GM23338 (cell line): Measurements from ENCODE around the gene ODAD4. TPM values are rescaled to one million over a fixed set of nuclear protein-coding genes. Genes with fewer than 3 reads are reported as not detected.

Experiments
- ATAC-seq: fragments of 200-7000 bp; cut with Tn5 transposase; 3 replicates; pipeline ENCODE4 v1.9.1; 2020
- DNase-seq: peaks from one replicate; pipeline ENCODE4 v3.0.0-alpha.2; 2015; ENCODE audit warnings: low spot score
- H2AFZ ChIP-seq: fragments of 200-600 bp; sonication (generic); 2 replicates; pipeline ENCODE4 v1.8.0; 2016; ENCODE audit warnings: antibody characterized with exemption, mild to moderate bottlenecking, moderate library complexity
- H3F3A ChIP-seq: fragments of 200-600 bp; sonication (generic); replicated peaks from 2 replicates; pipeline ENCODE4 v1.8.0; 2017; ENCODE audit warnings: antibody characterized with exemption, mixed run types, low read depth
- H3K27ac ChIP-seq: fragments of 200-600 bp; sonication (generic); 2 replicates; pipeline ENCODE4 v1.6.1; 2016; ENCODE audit warnings: low read depth
- H3K27me3 ChIP-seq: fragments of 200-600 bp; sonication (generic); 2 replicates; pipeline ENCODE4 v1.8.0; 2016; ENCODE audit warnings: mild to moderate bottlenecking, mixed run types, moderate library complexity; ENCODE audit not compliant: insufficient read depth
- H3K36me3 ChIP-seq: fragments of 200-600 bp; sonication (generic); 2 replicates; pipeline ENCODE4 v1.8.0; 2016; ENCODE audit warnings: mild to moderate bottlenecking; ENCODE audit not compliant: insufficient read depth
- H3K4me1 ChIP-seq: fragments of 200-600 bp; sonication (generic); 2 replicates; pipeline ENCODE4 v1.8.0; 2016; ENCODE audit warnings: mild to moderate bottlenecking, moderate library complexity; ENCODE audit not compliant: insufficient read depth
- H3K4me2 ChIP-seq: fragments of 200-600 bp; sonication (generic); 2 replicates; pipeline ENCODE4 v1.7.1; 2017; ENCODE audit warnings: mixed run types
- H3K4me3 ChIP-seq: fragments of 200-600 bp; sonication (generic); 2 replicates; pipeline ENCODE4 v1.6.1; 2016; ENCODE audit warnings: mixed run types
- H3K79me2 ChIP-seq: fragments of 200-600 bp; sonication (generic); replicated peaks from 2 replicates; pipeline ENCODE4 v1.8.0; 2017; ENCODE audit warnings: mild to moderate bottlenecking; ENCODE audit not compliant: insufficient read depth
- H3K9me2 ChIP-seq: fragments of 200-600 bp; sonication (generic); 2 replicates; pipeline ENCODE4 v1.8.0; 2017; ENCODE audit not compliant: insufficient read depth
- H4K20me1 ChIP-seq: fragments of 200-600 bp; sonication (generic); replicated peaks from 2 replicates; pipeline ENCODE4 v1.8.0; 2017; ENCODE audit warnings: mild to moderate bottlenecking; ENCODE audit not compliant: insufficient read depth
- H3K27ac Mint-ChIP-seq: 2 replicates; pipeline ENCODE4 v1.8.0; 2020; ENCODE audit warnings: inconsistent platforms, mild to moderate bottlenecking, moderate library complexity, mixed read lengths
- H3K27me3 Mint-ChIP-seq: 3 replicates; pipeline ENCODE4 v1.8.0; 2022; ENCODE audit warnings: low read depth, mild to moderate bottlenecking, moderate library complexity, mixed read lengths, inconsistent platforms; ENCODE audit not compliant: insufficient read depth, poor library complexity
- H3K36me3 Mint-ChIP-seq: 3 replicates; pipeline ENCODE4 v1.8.0; 2021; ENCODE audit warnings: low read depth, mild to moderate bottlenecking, inconsistent platforms, moderate library complexity, mixed read lengths
- H3K4me1 Mint-ChIP-seq: 3 replicates; pipeline ENCODE4 v1.8.0; 2020; ENCODE audit warnings: mild to moderate bottlenecking, inconsistent platforms, mixed read lengths
- H3K4me3 Mint-ChIP-seq: 3 replicates; pipeline ENCODE4 v1.8.0; 2021; ENCODE audit warnings: moderate library complexity, mild to moderate bottlenecking, inconsistent platforms, mixed read lengths
- H3K9me3 Mint-ChIP-seq: 3 replicates; pipeline ENCODE4 v1.8.0; 2020; ENCODE audit warnings: moderate library complexity, mild to moderate bottlenecking, inconsistent platforms, mixed read lengths
- EZH2 ChIP-seq: fragments of 200-600 bp; sonication (generic); IDR thresholded peaks from one replicate; pipeline ENCODE4 v1.8.0; 2017; ENCODE audit warnings: antibody characterized with exemption, mild to moderate bottlenecking, low read depth; ENCODE audit not compliant: unreplicated experiment
- JUNB ChIP-seq: IDR thresholded peaks from one replicate; pipeline ENCODE4 v1.6.1; 2016; ENCODE audit warnings: antibody characterized with exemption; ENCODE audit not compliant: unreplicated experiment
- ZNF331 ChIP-seq: fragments of 250-450 bp; sonication (Bioruptor Pico); IDR thresholded peaks from 2 replicates; pipeline ENCODE4 v1.5.0; 2020; ENCODE audit warnings: low read depth, mild to moderate bottlenecking, moderate library complexity
- polyA plus RNA-seq: library from polyadenylated mRNA; unstranded; fragments of >200 nt; fragmentation: Nextera tagmentation; extraction: Ambion mirVana; gene quantifications from 2 replicates; pipeline ENCODE4 v1.2.1, GENCODE V29; 2016
- total RNA-seq: library from RNA; depleted of rRNA; stranded (reverse); fragments of >200 nt; shearing (Covaris generic); gene quantifications from 2 replicates; pipeline ENCODE4 v1.2.3, GENCODE V29; 2014
- TF ChIP-seq, protein P1 (sequence below), 2 experiments: fragments of 200-600 bp in 1 of 2; sonication (generic) in 1 of 2; conservative IDR thresholded peaks; 2 replicates each; pipeline versions ENCODE4 v1.5.1 to v1.6.1; 2016 to 2017; ENCODE audit warnings: antibody characterized with exemption in 2 of 2, low read depth in 2 of 2, mild to moderate bottlenecking in 2 of 2, moderate library complexity in 1 of 2
- TF ChIP-seq, protein P2 (sequence below): fragments of 250-450 bp; sonication (Bioruptor Pico); IDR thresholded peaks from 2 replicates; pipeline ENCODE4 v1.5.0; 2020; ENCODE audit warnings: mild to moderate bottlenecking, moderate library complexity

Gene ODAD4
- total and polyA plus RNA-seq, 2 experiments from 2014 or later = 1.7 to 1.8 TPM

DNA sequence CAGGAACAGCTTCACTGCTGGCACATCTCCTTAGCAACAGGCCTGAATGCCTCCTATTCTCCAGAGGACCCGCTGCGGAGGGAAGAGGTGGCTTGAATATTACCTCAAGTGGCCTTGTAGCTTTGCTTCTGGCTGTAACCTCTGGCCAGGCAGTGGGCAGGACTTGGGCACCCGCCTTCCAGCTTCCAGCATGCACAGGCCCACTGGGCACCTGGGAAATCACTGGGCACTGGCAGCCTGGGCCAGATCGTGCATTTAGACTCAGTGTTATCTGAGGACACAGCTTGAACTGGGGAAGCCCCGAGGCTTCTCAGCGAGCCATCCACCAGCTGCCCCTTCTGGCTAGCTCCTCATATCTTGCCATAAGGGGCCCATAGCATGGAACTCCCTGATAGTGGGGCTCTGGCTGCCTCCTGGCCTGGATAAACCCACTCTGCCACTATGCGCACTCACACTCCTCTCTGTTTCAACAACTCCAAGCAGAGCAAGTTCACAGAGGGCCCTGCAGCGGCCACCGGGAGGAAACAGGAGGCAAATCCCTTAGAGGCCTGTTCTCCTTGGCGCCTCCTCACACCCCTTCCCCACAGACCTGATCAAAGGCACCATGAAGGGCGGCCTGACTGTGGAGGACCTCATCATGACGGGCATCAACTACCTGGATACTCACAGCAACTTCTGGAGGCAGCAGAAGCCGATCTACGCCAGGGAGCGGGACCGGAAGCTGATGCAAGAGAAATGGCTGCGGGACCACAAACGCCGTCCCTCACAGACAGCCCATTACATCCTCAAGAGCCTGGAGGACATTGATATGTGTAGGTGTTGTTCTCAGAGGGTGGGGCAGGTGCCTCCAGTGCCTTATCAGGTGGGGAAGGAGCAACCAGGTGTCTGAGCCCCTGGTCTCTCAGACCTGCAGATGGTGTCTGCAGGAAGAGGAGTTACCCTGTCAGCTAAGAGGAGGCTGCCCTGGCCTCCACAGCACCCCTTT is 7.8 kb downstream of the ODAD4 start:
- Histone ChIP-seq H3K27me3 (no peaks in the 10 kb centered on the region), H3K4me1 (no peaks in the 10 kb centered on the region), H3K9me2 (no peaks in the 10 kb centered on the region), H3K4me3 (no peak overlapping the region), H2AFZ (no peak overlapping the region), H3K79me2 (no peaks in the 10 kb centered on the region), H4K20me1 (no peaks in the 10 kb centered on the region), H3K27ac (no peak overlapping the region), H3F3A (no peaks in the 10 kb centered on the region), H3K36me3 (no peaks in the 10 kb centered on the region), H3K4me2 (no peak overlapping the region)
- DNase-seq (no peak), ATAC-seq (no peak)
- Mint-ChIP-seq H3K36me3 (peaks cover 3% of the 10 kb centered on the region; the same call in 1 of the 3 replicates), H3K4me1 (no peaks in the 10 kb centered on the region; the same call in 1 of the 3 replicates), H3K27me3 (peaks cover 11% of the 10 kb centered on the region), H3K4me3 (no peak overlapping the region), H3K9me3 (no peaks in the 10 kb centered on the region), H3K27ac (peak overlapping the region; percentile 32; the same call in 1 of the 2 replicates)
- TF ChIP-seq ZNF331 (CRISPR knock-in tag) = no peak
- TF ChIP-seq, protein P1, sequence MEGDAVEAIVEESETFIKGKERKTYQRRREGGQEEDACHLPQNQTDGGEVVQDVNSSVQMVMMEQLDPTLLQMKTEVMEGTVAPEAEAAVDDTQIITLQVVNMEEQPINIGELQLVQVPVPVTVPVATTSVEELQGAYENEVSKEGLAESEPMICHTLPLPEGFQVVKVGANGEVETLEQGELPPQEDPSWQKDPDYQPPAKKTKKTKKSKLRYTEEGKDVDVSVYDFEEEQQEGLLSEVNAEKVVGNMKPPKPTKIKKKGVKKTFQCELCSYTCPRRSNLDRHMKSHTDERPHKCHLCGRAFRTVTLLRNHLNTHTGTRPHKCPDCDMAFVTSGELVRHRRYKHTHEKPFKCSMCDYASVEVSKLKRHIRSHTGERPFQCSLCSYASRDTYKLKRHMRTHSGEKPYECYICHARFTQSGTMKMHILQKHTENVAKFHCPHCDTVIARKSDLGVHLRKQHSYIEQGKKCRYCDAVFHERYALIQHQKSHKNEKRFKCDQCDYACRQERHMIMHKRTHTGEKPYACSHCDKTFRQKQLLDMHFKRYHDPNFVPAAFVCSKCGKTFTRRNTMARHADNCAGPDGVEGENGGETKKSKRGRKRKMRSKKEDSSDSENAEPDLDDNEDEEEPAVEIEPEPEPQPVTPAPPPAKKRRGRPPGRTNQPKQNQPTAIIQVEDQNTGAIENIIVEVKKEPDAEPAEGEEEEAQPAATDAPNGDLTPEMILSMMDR (conservative IDR thresholded peaks at IDR 0.05; ENCODE audit: low read depth in 2 of 2) = no peak

- no peaks in the 10 kb centered on the region for H3K27me3 ChIP-seq
- H3K79me2 ChIP-seq = no peaks in the 10 kb centered on the region
- no peaks in the 10 kb centered on the region for H3K9me3 Mint-ChIP-seq
- H3K4me3 ChIP-seq = no peak overlapping the region
- 0 out of 2 replicates have a peak overlapping the region, but pooled peaks have one; percentile 32 for H3K27ac Mint-ChIP-seq
- no peaks in the 10 kb centered on the region; the same call in 1 of the 3 replicates for H3K4me1 Mint-ChIP-seq
- no peaks in the 10 kb centered on the region for H3K9me2 ChIP-seq
- no peak for ATAC-seq
- H3K4me3 Mint-ChIP-seq = no peak overlapping the region
- H3K27me3 Mint-ChIP-seq = peaks cover 11% of the 10 kb centered on the region
- H3F3A ChIP-seq = no peaks in the 10 kb centered on the region
- no peaks in the 10 kb centered on the region for H4K20me1 ChIP-seq
- peaks cover 3% of the 10 kb centered on the region; the same call in 1 of the 3 replicates for H3K36me3 Mint-ChIP-seq
- no peak overlapping the region for H3K27ac ChIP-seq
- no peak overlapping the region for H3K4me2 ChIP-seq
- H3K4me1 ChIP-seq = no peaks in the 10 kb centered on the region
- H3K36me3 ChIP-seq = no peaks in the 10 kb centered on the region
- TF ChIP-seq EZH2 (no peak), JUNB (no peak)
- TF ChIP-seq, protein P2, sequence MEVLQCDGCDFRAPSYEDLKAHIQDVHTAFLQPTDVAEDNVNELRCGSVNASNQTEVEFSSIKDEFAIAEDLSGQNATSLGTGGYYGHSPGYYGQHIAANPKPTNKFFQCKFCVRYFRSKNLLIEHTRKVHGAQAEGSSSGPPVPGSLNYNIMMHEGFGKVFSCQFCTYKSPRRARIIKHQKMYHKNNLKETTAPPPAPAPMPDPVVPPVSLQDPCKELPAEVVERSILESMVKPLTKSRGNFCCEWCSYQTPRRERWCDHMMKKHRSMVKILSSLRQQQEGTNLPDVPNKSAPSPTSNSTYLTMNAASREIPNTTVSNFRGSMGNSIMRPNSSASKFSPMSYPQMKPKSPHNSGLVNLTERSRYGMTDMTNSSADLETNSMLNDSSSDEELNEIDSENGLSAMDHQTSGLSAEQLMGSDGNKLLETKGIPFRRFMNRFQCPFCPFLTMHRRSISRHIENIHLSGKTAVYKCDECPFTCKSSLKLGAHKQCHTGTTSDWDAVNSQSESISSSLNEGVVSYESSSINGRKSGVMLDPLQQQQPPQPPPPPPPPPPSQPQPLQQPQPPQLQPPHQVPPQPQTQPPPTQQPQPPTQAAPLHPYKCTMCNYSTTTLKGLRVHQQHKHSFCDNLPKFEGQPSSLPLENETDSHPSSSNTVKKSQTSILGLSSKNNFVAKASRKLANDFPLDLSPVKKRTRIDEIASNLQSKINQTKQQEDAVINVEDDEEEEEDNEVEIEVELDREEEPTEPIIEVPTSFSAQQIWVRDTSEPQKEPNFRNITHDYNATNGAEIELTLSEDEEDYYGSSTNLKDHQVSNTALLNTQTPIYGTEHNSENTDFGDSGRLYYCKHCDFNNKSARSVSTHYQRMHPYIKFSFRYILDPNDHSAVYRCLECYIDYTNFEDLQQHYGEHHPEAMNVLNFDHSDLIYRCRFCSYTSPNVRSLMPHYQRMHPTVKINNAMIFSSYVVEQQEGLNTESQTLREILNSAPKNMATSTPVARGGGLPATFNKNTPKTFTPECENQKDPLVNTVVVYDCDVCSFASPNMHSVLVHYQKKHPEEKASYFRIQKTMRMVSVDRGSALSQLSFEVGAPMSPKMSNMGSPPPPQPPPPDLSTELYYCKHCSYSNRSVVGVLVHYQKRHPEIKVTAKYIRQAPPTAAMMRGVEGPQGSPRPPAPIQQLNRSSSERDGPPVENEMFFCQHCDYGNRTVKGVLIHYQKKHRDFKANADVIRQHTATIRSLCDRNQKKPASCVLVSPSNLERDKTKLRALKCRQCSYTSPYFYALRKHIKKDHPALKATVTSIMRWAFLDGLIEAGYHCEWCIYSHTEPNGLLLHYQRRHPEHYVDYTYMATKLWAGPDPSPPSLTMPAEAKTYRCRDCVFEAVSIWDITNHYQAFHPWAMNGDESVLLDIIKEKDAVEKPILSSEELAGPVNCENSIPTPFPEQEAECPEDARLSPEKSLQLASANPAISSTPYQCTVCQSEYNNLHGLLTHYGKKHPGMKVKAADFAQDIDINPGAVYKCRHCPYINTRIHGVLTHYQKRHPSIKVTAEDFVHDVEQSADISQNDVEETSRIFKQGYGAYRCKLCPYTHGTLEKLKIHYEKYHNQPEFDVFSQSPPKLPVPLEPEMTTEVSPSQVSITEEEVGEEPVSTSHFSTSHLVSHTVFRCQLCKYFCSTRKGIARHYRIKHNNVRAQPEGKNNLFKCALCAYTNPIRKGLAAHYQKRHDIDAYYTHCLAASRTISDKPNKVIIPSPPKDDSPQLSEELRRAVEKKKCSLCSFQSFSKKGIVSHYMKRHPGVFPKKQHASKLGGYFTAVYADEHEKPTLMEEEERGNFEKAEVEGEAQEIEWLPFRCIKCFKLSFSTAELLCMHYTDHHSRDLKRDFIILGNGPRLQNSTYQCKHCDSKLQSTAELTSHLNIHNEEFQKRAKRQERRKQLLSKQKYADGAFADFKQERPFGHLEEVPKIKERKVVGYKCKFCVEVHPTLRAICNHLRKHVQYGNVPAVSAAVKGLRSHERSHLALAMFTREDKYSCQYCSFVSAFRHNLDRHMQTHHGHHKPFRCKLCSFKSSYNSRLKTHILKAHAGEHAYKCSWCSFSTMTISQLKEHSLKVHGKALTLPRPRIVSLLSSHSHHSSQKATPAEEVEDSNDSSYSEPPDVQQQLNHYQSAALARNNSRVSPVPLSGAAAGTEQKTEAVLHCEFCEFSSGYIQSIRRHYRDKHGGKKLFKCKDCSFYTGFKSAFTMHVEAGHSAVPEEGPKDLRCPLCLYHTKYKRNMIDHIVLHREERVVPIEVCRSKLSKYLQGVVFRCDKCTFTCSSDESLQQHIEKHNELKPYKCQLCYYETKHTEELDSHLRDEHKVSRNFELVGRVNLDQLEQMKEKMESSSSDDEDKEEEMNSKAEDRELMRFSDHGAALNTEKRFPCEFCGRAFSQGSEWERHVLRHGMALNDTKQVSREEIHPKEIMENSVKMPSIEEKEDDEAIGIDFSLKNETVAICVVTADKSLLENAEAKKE = no peak
- no peak for DNase-seq
- H2AFZ ChIP-seq = no peak overlapping the region
These were observed 8.8 kb downstream of the ODAD4 start for GRCh38 chr17:41939044-41939692.
